Measurements from ENCODE around the gene EPN2. TPM values are rescaled to one million over a fixed set of nuclear protein-coding genes. Genes with fewer than 3 reads are reported as not detected.
A peak's percentile ranks its signal among the peaks of the same experiment; 100 is the strongest.

The EPN2 gene
- total RNA-seq, 2 donors from 2014 or later: 8.4 to 13.4 TPM

GRCh38 chr17:19372866-19373504 lies 135.8 kb downstream of the EPN2 start:
- Mint-ChIP-seq H3K9me3 (no peaks in the 10 kb centered on the region), H3K27ac (no peak overlapping the region), H3K27me3 (no peaks in the 10 kb centered on the region), H3K4me1 (peaks cover 24% of the 10 kb centered on the region), H3K4me3 (no peak overlapping the region), H3K36me3 (ENCODE audit: low read depth) (peaks cover 7% of the 10 kb centered on the region)
- no peak for ATAC-seq (replicated peaks)

- Mint-ChIP-seq H3K27ac (no peak overlapping the region), H3K4me3 (no peak overlapping the region), H3K27me3 (no peaks in the 10 kb centered on the region), H3K36me3 (ENCODE audit: low read depth) (peaks cover 12% of the 10 kb centered on the region), H3K9me3 (no peaks in the 10 kb centered on the region), H3K4me1 (peaks cover 24% of the 10 kb centered on the region)
- no peak for ATAC-seq (replicated peaks)
Measured at GRCh38 chr17:19374136-19374535, 137.0 kb downstream of the EPN2 start.

- peak overlapping the region; percentile 58 for H3K4me3 Mint-ChIP-seq
- no peak for ATAC-seq (replicated peaks)
- H3K27me3 Mint-ChIP-seq: no peaks in the 10 kb centered on the region
- peaks cover 28% of the 10 kb centered on the region for H3K36me3 Mint-ChIP-seq (ENCODE audit: low read depth)
- no peak overlapping the region for H3K27ac Mint-ChIP-seq
- no peaks in the 10 kb centered on the region for H3K9me3 Mint-ChIP-seq
- peaks cover 15% of the 10 kb centered on the region for H3K4me1 Mint-ChIP-seq
Measured at GRCh38 chr17:19375732-19376131, 138.6 kb downstream of the EPN2 start.

DNA sequence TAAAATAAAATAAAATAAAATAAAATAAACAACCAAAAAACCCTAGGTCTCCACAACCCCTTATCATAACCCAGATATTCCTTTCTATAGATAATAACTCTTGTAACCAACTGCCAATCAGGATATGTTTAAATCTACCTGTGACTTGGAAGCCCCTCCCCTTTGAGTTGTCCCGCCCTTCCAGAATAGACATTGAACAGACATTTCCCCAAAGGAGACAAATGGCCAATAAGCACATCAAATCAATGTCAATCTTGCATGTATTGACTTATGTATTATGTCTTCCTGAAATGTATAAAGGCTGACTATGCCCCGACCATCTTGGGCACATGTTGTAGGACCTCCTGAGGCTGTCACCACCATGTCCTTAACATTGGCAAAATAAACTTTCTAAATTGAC lies 139.6 kb downstream of the EPN2 start:
- H3K36me3 Mint-ChIP-seq (ENCODE audit: low read depth): peaks cover 37% of the 10 kb centered on the region
- H3K4me1 Mint-ChIP-seq: peaks cover 7% of the 10 kb centered on the region
- no peak for ATAC-seq (replicated peaks)

DNA sequence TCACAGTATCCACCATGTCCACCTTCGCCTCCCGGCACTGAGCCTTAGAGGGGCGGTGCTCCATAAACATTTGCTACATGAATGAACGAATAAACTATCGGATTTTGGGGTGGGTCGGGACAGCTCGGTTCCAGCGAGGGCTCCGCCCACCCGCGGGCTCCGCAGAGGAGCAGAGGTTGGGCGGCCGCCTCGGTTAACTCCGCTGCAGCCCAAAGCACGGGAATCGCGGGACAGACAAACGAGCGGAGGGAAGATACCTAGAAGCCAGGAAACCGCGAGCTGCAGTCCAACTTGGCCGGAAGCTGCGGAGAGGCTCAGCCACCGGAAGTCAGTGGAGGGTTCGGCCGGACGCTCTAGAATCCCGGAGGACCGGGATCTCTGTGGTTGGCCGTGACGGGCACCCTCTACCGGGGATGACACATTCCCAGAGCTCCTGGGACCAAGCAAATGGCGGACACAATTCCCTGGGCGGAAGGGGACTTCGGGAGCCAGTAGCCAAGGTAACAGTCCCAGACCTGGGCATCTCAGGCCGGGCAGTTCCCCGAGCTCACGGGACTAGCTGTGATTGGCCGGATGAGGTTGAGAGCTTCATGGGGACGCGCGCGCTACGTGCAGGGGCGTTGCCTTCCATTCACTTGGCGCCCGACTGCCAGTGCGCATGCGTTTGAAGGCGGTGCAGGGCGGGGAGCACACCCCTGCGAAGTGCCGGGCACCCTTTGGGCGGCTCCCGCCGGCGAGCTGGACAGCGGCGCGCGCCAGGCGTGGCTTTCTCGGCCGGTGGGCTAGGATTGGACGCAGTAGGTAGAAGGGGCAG lies 140.6 kb downstream of the EPN2 start:
- Mint-ChIP-seq H3K4me3 (peak overlapping the region; percentile 91), H3K9me3 (no peaks in the 10 kb centered on the region), H3K4me1 (no peaks in the 10 kb centered on the region), H3K27me3 (no peaks in the 10 kb centered on the region), H3K27ac (peak overlapping the region; percentile 90), H3K36me3 (ENCODE audit: low read depth) (peaks cover 37% of the 10 kb centered on the region)
- peak; percentile 94 for ATAC-seq (replicated peaks)

More for the DNA sequence above, 139.6 kb downstream of the EPN2 start:
- H3K4me3 Mint-ChIP-seq: peak overlapping the region; percentile 91
- no peaks in the 10 kb centered on the region for H3K27me3 Mint-ChIP-seq
- H3K27ac Mint-ChIP-seq: peak overlapping the region; percentile 90
- H3K9me3 Mint-ChIP-seq: no peaks in the 10 kb centered on the region

DNA sequence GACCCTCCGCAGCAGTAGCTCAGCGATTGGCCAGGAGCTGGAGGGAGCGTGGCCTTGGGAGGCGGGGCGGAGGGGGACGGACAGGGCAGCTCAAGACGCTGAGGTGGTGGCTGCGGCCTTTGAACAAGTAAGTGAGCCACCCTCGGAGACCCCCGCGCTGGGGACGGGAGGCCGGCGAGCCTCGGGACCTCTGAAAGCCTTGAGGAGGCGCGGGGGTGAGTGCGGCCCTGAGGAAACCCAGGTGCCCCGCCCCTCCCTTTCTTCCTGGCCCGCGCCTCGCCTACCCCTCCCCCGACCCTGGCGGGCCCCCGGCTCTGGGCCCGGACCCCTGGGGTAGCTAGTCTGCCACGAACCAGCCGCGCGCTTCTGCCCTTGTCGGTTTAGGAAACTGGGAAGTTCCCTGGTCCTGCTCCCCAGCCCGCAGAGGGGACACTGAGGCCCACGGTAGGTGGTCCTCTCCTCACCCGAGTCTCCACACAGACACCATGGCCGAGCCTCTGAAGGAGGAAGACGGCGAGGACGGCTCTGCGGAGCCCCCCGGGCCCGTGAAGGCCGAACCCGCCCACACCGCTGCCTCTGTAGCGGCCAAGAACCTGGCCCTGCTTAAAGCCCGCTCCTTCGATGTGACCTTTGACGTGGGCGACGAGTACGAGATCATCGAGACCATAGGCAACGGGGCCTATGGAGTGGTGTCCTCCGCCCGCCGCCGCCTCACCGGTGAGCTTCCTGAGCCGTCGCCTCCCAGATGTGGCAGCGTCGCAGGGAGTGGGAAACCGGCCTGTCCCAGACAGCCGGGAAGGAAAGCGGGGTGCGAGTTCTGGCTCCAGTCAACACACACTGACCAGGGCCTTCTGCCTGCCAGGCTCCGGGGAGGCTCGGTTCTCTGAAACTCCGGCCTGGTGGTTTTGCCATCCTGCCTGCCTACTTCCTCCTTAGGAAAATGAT lies 141.5 kb downstream of the EPN2 start, which contains the start of gene MAPK7:
TSS of gene MAPK7 (plus strand) at position 83 of the 945 bp plus-strand sequence. CDS start at position 486, 403 bp downstream.
- Mint-ChIP-seq H3K36me3 (ENCODE audit: low read depth) (peaks cover 46% of the 10 kb centered on the region), H3K4me1 (no peaks in the 10 kb centered on the region), H3K27ac (peak within 1 kb of the TSS; percentile 90), H3K4me3 (peak within 1 kb of the TSS; percentile 91), H3K9me3 (no peaks in the 10 kb centered on the region), H3K27me3 (no peaks in the 10 kb centered on the region)
- ATAC-seq (replicated peaks): peak; percentile 5

GRCh38 chr17:19379361-19380065 lies 142.3 kb downstream of the EPN2 start:
- Mint-ChIP-seq H3K4me3 (peak overlapping the region; percentile 91), H3K4me1 (no peaks in the 10 kb centered on the region), H3K9me3 (no peaks in the 10 kb centered on the region), H3K27me3 (no peaks in the 10 kb centered on the region), H3K36me3 (ENCODE audit: low read depth) (peaks cover 53% of the 10 kb centered on the region), H3K27ac (peak overlapping the region; percentile 33)
- no peak for ATAC-seq (replicated peaks)

- ATAC-seq (replicated peaks): no peak
- Mint-ChIP-seq H3K27me3 (no peaks in the 10 kb centered on the region), H3K4me1 (no peaks in the 10 kb centered on the region), H3K27ac (no peak overlapping the region), H3K4me3 (no peak overlapping the region), H3K9me3 (no peaks in the 10 kb centered on the region), H3K36me3 (ENCODE audit: low read depth) (peaks cover 54% of the 10 kb centered on the region)
Measured at GRCh38 chr17:19380481-19381301, 143.5 kb downstream of the EPN2 start.

GRCh38 chr17:19381361-19381740 lies 144.2 kb downstream of the EPN2 start:
- H3K27me3 Mint-ChIP-seq: no peaks in the 10 kb centered on the region
- H3K36me3 Mint-ChIP-seq (ENCODE audit: low read depth): peaks cover 54% of the 10 kb centered on the region
- ATAC-seq (replicated peaks): no peak
- H3K9me3 Mint-ChIP-seq: no peaks in the 10 kb centered on the region
- H3K27ac Mint-ChIP-seq: no peak overlapping the region
- no peak overlapping the region for H3K4me3 Mint-ChIP-seq
- no peaks in the 10 kb centered on the region for H3K4me1 Mint-ChIP-seq

DNA sequence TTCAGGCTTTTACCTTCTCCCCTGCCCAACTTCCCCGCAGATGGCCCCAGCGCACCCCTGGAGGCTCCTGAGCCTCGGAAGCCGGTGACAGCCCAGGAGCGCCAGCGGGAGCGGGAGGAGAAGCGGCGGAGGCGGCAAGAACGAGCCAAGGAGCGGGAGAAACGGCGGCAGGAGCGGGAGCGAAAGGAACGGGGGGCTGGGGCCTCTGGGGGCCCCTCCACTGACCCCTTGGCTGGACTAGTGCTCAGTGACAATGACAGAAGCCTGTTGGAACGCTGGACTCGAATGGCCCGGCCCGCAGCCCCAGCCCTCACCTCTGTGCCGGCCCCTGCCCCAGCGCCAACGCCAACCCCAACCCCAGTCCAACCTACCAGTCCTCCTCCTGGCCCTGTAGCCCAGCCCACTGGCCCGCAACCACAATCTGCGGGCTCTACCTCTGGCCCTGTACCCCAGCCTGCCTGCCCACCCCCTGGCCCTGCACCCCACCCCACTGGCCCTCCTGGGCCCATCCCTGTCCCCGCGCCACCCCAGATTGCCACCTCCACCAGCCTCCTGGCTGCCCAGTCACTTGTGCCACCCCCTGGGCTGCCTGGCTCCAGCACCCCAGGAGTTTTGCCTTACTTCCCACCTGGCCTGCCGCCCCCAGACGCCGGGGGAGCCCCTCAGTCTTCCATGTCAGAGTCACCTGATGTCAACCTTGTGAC lies 144.7 kb downstream of the EPN2 start:
- H3K4me1 Mint-ChIP-seq: no peaks in the 10 kb centered on the region
- H3K27me3 Mint-ChIP-seq: no peaks in the 10 kb centered on the region
- peaks cover 54% of the 10 kb centered on the region for H3K36me3 Mint-ChIP-seq (ENCODE audit: low read depth)
- no peak overlapping the region for H3K4me3 Mint-ChIP-seq
- no peak overlapping the region for H3K27ac Mint-ChIP-seq
- H3K9me3 Mint-ChIP-seq: no peaks in the 10 kb centered on the region
- ATAC-seq (replicated peaks): no peak

DNA sequence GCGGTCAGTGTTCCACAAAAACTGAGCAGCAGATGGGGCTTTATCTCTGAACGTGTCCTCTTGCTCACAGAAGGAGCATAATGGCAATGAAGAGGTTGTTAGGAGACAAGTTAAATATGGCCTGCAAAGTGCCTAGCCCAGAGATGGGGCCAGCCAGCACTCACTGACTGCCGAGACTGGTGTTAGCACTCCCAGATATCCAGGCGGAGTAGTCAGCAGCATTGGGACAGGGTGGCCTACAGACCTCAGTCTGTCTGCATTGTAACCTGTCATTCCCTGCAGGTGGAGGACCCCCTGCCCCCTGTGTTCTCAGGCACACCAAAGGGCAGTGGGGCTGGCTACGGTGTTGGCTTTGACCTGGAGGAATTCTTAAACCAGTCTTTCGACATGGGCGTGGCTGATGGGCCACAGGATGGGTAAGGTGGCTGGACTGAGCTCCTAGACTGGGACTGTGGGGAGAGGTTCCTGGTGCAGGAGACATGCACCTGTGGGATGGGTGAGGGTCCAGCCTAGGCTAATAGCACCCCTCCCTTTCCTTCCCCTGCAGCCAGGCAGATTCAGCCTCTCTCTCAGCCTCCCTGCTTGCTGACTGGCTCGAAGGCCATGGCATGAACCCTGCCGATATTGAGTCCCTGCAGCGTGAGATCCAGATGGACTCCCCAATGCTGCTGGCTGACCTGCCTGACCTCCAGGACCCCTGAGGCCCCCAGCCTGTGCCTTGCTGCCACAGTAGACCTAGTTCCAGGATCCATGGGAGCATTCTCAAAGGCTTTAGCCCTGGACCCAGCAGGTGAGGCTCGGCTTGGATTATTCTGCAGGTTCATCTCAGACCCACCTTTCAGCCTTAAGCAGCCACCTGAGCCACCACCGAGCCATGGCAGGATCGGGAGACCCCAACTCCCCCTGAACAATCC lies 145.6 kb downstream of the EPN2 start:
- no peaks in the 10 kb centered on the region for H3K9me3 Mint-ChIP-seq

More for the DNA sequence above, 145.6 kb downstream of the EPN2 start:
- H3K36me3 Mint-ChIP-seq (ENCODE audit: low read depth): peaks cover 49% of the 10 kb centered on the region
- no peaks in the 10 kb centered on the region for H3K4me1 Mint-ChIP-seq
- H3K27ac Mint-ChIP-seq: no peak overlapping the region
- no peak for ATAC-seq (replicated peaks)
- H3K4me3 Mint-ChIP-seq: no peak overlapping the region
- H3K27me3 Mint-ChIP-seq: no peaks in the 10 kb centered on the region
